HEK293T (cell line): ENCODE data around the gene IGF1R.
"Not testable (repeated sequence)": the region's sequence is repeated elsewhere in the genome, so short reads cannot be mapped to it uniquely, and the experiment has no call there.

Source experiments
- CTCF ChIA-PET: fragments of 350-600 bp; formaldehyde crosslinking; extraction: SDS; loops from one replicate; lab custom pipeline; 2021; ENCODE audit warnings: antibody characterized with exemption, inconsistent platforms; lab: Yijun Ruan, JAX
- POLR2A ChIA-PET: fragments of 350-600 bp; formaldehyde crosslinking; extraction: SDS; loops from one replicate; lab custom pipeline; 2020; ENCODE audit warnings: antibody characterized with exemption, inconsistent platforms; lab: Yijun Ruan, JAX
- DNase-seq: peaks from one replicate; pipeline ENCODE4 v3.0.0; 2012; ENCODE audit warnings: mixed read lengths; ENCODE audit errors: extremely low spot score
- ARNT ChIP-seq: fragments of 450-650 bp; IDR thresholded peaks from 2 replicates; pipeline ENCODE4 v1.6.1; 2017; ENCODE audit warnings: mild to moderate bottlenecking
- BHLHE40 ChIP-seq: fragments of 450-650 bp; IDR thresholded peaks from 2 replicates; pipeline ENCODE4 v1.6.1; 2016; ENCODE audit warnings: mild to moderate bottlenecking, moderate library complexity, borderline replicate concordance
- CTBP1 ChIP-seq: fragments of 450-650 bp; IDR thresholded peaks from 2 replicates; pipeline ENCODE4 v1.6.1; 2016; ENCODE audit warnings: borderline replicate concordance
- ELF4 ChIP-seq: fragments of 450-650 bp; IDR thresholded peaks from 2 replicates; pipeline ENCODE4 v1.6.1; 2017; ENCODE audit warnings: antibody characterized with exemption
- FOXA1 ChIP-seq: fragments of 450-650 bp; IDR thresholded peaks from 2 replicates; pipeline ENCODE4 v1.6.1; 2016; ENCODE audit warnings: mild to moderate bottlenecking
- FOXK2 ChIP-seq: fragments of 450-650 bp; IDR thresholded peaks from 2 replicates; pipeline ENCODE4 v1.6.1; 2016; ENCODE audit warnings: mild to moderate bottlenecking
- FOXM1 ChIP-seq: fragments of 450-650 bp; IDR thresholded peaks from 2 replicates; pipeline ENCODE4 v1.6.1; 2017; ENCODE audit warnings: mild to moderate bottlenecking, borderline replicate concordance
- HDGF ChIP-seq: fragments of 450-650 bp; IDR thresholded peaks from 2 replicates; pipeline ENCODE4 v1.6.1; 2017; ENCODE audit warnings: antibody characterized with exemption, borderline replicate concordance
- L3MBTL2 ChIP-seq: fragments of 450-650 bp; conservative IDR thresholded peaks from 2 replicates; pipeline ENCODE4 v1.6.1; 2016; ENCODE audit warnings: mild to moderate bottlenecking
- LEF1 ChIP-seq: fragments of 450-650 bp; IDR thresholded peaks from 2 replicates; pipeline ENCODE4 v1.6.1; 2017; ENCODE audit warnings: mild to moderate bottlenecking, borderline replicate concordance
- NFRKB ChIP-seq: fragments of 450-650 bp; IDR thresholded peaks from 2 replicates; pipeline ENCODE4 v1.6.1; 2016; ENCODE audit warnings: mild to moderate bottlenecking, moderate library complexity
- PKNOX1 ChIP-seq: fragments of 450-650 bp; IDR thresholded peaks from 2 replicates; pipeline ENCODE4 v1.6.1; 2016
- SP1 ChIP-seq: fragments of 450-650 bp; IDR thresholded peaks from 2 replicates; pipeline ENCODE4 v1.6.1; 2017
- SUZ12 ChIP-seq: fragments of 450-650 bp; IDR thresholded peaks from 2 replicates; pipeline ENCODE4 v1.6.1; 2016; ENCODE audit warnings: mild to moderate bottlenecking
- TARDBP ChIP-seq: fragments of 450-650 bp; IDR thresholded peaks from 2 replicates; pipeline ENCODE4 v1.6.1; 2016
- ZNF384 ChIP-seq: fragments of 450-650 bp; IDR thresholded peaks from 2 replicates; pipeline ENCODE4 v1.6.1; 2016

Gene IGF1R

GRCh38 chr15:98612490-98613110 lies 35.7 kb upstream of the IGF1R start:
- DNase-seq = no peak
- ChIA-PET POLR2A (interaction anchor here (1.1 kb wide), 1 partner anchor 14 kb away, joined by 3 read pairs; no protein-coding TSS in a partner anchor), CTCF (no interaction called here)
- no peak for TF ChIP-seq ZNF384
- TF ChIP-seq SUZ12 = no peak
- no peak for TF ChIP-seq BHLHE40
- no peak for TF ChIP-seq HDGF
- TF ChIP-seq FOXK2 = no peak
- no peak for TF ChIP-seq PKNOX1
- TF ChIP-seq TARDBP = no peak
- TF ChIP-seq ELF4 = no peak
- TF ChIP-seq CTBP1 = no peak

GRCh38 chr15:98614681-98615080 lies 33.7 kb upstream of the IGF1R start:
- ChIA-PET CTCF (no interaction called here), POLR2A (no interaction called here)
- TF ChIP-seq ZNF384 (no peak), HDGF (no peak), FOXA1 (no peak)
- no peak for DNase-seq

- ChIA-PET POLR2A (no interaction called here), CTCF (no interaction called here)
- no peak for TF ChIP-seq HDGF
- TF ChIP-seq BHLHE40 = no peak
- TF ChIP-seq TARDBP = no peak
- DNase-seq = no peak
Measured at GRCh38 chr15:98616397-98616796, 31.9 kb upstream of the IGF1R start.

- TF ChIP-seq CTBP1 = no peak
- no peak for TF ChIP-seq ARNT
- TF ChIP-seq FOXM1 = no peak
- no peak for DNase-seq
- CTCF ChIA-PET = interaction anchor here (0.7 to 0.8 kb wide), 2 partner anchors 28 to 98 kb away, joined by 3 read pairs; no protein-coding TSS in a partner anchor
- POLR2A ChIA-PET = no interaction called here
Measured at GRCh38 chr15:98617328-98617980, 30.9 kb upstream of the IGF1R start.

- DNase-seq, POLR2A ChIA-PET: not testable (repeated sequence)
- CTCF ChIA-PET = interaction anchor here (0.7 to 0.8 kb wide), 2 partner anchors 27 to 99 kb away, joined by 3 read pairs; no protein-coding TSS in a partner anchor
Measured at GRCh38 chr15:98618576-98618975, 29.8 kb upstream of the IGF1R start.

GRCh38 chr15:98620020-98620419 lies 28.3 kb upstream of the IGF1R start:
- ChIA-PET CTCF (interaction anchor here (1.5 kb wide), 1 partner anchor 101 kb away, joined by 4 read pairs; no protein-coding TSS in a partner anchor), POLR2A (no interaction called here)
- DNase-seq = peak; percentile 55
- TF ChIP-seq FOXK2 (no peak), PKNOX1 (0 out of 2 replicates have a peak, but pooled peaks have one; percentile 9)

- POLR2A ChIA-PET = no interaction called here
- CTCF ChIA-PET = no interaction called here
- no peak for DNase-seq
- TF ChIP-seq HDGF (no peak), ZNF384 (no peak), TARDBP (no peak), FOXK2 (no peak), BHLHE40 (no peak), FOXM1 (no peak), LEF1 (no peak), CTBP1 (no peak), NFRKB (no peak), ELF4 (no peak), FOXA1 (no peak), L3MBTL2 (no peak), ARNT (no peak), PKNOX1 (no peak)
Measured at GRCh38 chr15:98621021-98621420, 27.3 kb upstream of the IGF1R start.

- ChIA-PET POLR2A (no interaction called here), CTCF (no interaction called here)
- TF ChIP-seq ZNF384 (no peak), SP1 (no peak), L3MBTL2 (no peak), PKNOX1 (no peak), HDGF (no peak), FOXM1 (no peak), BHLHE40 (no peak)
- DNase-seq = no peak
Measured at GRCh38 chr15:98625614-98626013, 22.7 kb upstream of the IGF1R start.
